Ureter (tissue), 1 donor: Measurements from ENCODE around the gene CCDC137. TPM values are rescaled to one million over a fixed set of nuclear protein-coding genes. Genes with fewer than 3 reads are reported as not detected.

Experiments
- DNase-seq: peaks from one replicate; pipeline ENCODE4 v3.0.0-alpha.2; 2020; ENCODE audit warnings: low spot score
- total RNA-seq: library from RNA; stranded (reverse); gene quantifications from one replicate; pipeline ENCODE4 v1.2.4, GENCODE V29; 2023
- donor health status: DM: yes; HTN: yes; CAD: no.

Gene CCDC137
- total RNA-seq, 1 donor from 2014 or later = 19.2 TPM

DNA sequence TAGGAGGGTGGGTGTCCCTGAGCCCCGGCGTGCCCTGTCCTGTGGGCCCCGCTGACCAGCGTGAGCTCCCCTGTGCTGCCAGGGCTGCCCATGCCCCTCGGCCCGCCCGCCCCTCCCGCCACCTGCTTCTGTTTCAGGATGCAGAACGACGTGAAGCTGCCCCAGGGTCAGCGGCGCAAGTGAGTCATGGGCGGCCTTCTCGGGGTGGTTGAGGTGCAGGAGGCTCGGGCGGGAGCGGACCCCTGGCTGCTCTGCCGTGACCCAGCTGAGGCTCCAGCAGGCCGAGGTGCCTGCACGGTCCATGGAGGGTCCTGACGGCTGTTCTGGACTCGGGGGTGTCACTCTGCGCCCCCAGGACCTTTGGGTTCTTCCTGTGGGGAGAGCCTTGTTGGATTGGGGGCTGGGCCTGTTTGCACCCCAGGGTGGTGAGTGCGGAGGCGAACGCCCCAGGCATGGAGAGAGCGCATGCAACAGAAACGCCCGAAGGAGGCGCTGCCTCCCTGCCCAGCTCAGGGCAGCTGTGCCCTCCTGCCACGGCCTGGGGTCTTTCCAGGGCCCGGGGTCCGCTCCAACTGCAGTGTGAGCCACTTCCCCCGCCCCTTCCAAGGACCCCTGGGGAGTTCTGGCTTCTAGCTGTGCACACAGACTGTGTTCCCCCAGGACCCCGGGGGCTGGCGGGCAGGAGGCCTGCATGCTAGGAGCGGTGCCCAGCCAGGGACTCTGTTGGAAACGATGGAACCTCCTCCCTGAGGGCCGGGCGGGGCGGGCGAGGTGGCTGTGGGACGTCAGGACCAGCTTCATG lies 49.5 kb downstream of the CCDC137 start:
- no peak for DNase-seq

DNA sequence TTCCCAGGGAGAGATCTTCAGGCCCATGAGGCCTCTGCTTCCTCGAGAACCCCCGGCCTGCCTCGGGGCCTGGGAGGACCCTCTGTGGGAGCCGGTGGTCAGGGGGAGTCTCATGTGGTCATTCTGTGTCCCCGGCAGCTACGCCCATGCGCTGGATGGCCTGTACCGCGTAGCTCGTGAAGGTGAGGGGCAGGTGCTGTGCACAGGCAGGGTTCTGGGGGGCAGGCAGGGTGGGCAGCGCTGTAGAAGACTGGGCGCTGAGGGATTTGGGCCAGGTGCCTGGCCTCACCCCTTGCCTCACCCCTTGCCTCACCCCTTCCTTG lies 50.1 kb downstream of the CCDC137 start:
- no peak for DNase-seq

DNA sequence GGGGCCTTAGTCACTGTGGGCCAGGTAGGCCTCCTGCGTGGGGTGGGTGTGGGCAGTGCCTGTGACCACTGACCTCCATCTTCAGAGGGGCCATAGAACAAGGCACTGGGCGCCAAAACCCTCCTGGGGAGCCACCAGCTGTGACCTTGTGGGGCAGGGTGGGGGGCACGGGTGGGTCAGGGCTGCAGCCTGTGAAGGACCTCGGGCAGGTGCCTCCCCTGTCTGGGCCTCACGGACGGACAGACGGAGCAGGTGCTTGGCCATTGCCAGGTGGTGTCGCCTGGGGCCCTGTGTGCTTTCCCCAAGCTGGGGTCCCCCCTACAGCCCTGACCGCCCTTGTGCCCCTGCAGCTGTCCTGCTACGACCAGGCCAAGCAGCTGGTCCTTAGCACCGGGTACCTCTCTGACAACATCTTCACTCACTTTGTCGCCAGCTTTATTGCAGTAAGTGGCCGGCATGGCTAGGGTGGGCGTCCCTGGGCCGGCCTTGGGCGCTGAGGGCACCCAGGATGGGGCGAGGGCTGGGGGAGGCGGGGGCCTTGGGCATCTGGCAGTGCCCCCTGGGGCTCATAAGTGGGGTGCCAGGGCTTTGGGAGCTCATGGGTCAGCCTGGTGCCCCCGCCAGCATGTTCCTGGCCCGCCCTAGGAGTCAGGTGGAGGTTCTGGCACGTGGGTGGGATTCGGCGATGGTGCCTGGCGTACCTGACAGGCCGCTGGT lies 50.7 kb downstream of the CCDC137 start:
- DNase-seq = no peak

DNA sequence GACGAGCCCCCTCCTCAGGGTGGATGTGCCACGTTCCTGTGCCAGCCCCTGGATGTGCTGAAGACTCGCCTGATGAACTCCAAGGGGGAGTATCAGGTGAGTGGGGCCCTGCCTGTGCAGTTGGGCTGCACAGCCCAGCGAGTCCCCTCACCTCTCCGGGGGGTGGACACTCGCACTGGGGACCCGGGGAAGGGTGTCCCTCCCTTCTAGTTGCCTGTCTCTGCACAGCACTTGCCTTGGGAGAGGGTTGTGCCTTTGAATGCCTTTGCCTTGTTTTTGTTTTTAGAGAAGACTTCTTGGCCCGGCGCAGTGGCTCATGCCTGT lies 51.2 kb downstream of the CCDC137 start:
- DNase-seq = no peak

DNA sequence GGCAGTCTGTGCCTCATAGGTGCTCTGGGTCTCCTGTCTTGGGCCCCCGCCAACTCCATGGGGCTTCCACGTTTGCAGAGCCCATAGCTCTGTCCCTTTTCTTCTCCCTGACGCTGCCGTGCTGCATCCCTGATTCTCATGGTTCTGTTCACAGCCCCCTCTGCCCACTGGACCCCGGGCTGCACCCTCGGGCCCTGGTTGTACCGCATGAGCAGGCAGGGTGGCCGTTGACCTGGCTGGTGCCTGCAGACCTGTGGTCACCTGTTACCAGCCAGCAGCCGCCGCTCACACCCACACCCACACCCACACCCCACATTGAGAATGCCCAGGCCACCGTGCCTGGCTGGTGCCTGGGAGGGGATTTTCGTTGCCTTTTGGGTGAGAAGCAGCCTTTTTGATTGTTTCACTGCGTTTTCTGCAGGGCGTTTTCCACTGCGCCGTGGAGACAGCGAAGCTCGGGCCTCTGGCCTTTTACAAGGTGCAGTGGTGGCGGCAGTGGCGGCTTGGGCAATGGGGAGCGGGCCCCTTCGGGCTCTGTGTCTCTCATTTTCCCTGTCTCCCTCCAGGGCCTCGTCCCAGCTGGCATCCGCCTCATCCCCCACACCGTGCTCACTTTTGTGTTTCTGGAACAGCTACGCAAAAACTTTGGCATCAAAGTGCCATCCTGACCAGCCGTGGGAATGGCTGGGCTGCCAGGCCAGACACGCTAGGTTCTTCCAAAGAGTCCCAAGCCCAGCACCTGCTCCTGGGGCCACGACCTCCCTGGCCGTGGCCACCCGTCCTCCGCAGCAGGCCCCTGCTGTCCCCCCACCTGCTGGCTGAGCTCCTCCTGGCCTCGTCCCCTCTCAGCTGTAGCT lies 53.1 kb downstream of the CCDC137 start:
- DNase-seq = no peak

DNA sequence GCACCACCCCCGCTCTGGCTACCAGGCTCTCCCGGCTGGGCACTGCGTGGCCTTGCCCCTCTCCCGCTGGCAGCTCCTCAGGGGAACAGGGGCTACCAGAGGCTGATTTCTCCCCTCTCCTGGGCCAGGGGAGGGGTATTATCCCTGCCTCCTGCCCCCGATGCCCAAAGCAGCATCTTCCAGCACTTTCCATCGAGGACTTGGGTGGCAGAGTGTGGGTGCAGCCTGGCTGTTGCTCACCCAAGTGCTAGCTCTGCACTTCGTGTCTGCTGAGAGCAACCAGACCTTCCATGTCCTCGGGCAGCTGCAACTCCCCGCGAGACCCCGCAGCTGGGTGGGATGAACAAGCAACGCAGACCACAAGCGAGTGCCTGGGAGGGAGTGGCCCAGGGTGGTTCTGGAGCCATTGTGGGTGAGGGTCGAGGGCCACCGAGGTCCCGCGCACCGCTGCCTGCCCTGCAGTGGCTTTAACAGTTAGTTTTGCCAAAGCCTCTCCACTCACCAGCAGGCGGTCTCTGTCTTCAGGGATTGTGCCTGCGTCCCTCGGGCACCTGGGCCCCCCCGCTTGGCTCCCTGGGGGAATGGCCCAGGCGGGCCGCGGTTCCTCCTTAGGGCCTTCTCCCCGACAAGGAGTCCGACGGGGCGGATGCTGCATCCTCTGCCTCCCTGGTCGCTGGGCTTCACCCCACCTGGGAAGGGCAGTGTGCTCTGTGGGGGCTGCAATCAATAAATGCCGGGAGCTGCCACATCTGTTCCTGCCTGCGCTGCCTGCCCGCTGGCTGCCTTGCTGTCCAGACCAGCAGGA lies 53.9 kb downstream of the CCDC137 start:
- DNase-seq = no peak

DNA sequence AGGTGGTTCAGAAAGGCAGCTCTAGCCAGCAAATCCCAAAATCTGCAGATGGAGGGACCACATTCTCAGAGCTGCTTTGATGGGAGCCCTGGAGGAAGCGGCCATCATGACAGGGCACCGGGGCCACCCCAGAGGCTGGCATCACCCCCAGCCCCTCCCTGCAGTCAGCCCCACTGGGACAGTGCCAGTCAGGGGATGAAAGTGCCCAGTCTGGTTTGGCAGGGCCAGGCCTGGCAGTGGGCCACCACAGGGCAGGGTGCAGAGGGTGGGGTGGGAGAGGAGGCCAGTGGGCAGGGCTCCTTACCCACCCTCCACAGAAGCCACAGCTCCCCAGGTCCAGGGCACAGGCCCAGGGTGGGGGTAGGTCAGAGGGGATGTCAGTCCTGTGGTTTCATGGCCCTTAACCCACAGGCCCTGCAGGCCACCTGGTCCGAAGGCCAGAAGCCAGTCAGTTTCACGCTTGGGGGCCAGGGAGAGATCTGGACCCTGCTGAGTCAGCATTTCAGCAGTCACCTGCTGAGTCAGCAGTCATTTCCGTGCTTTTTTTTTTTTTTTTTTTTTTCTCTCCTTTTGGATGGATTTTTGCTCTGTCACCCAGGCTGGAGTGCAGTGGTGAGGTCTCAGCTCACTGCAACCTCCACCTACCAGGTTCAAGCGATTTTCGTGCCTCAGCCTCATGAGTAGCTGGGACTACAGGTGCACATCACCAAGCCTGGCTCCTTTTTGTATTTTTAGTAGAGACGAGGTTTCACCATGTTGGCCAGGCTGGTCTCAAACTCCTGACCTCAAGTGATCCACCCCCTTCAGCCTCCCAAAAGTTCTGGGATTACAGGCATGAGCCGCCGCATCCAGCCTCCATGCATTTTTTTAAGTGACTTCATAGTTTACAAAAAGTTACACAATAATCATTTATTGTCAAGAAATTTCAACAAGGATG lies 55.9 kb downstream of the CCDC137 start:
- DNase-seq = peak; percentile 89

Other genes starting within 250 kb of the CCDC137 start
- 3,857 TPM for gene ACTG1, start 153.9 kb upstream of the CCDC137 start, total RNA-seq
- 4.2 TPM for gene FSCN2, start 138.4 kb upstream of the CCDC137 start, total RNA-seq
- 37.1 TPM for gene FAAP100, start 114.4 kb upstream of the CCDC137 start, total RNA-seq
- 106 TPM for gene NPLOC4, start 29.6 kb upstream of the CCDC137 start, total RNA-seq
- 2.5 TPM for gene TSPAN10, start 29.5 kb upstream of the CCDC137 start, total RNA-seq
- gene PDE6G, start 10.2 kb upstream of the CCDC137 start, total RNA-seq = not detected
- gene OXLD1, start 132 bp upstream of the CCDC137 start, total RNA-seq = 31.4 TPM
- gene ARL16, start 17.1 kb downstream of the CCDC137 start, total RNA-seq = 35.5 TPM
- 101 TPM for gene HGS, start 17.3 kb downstream of the CCDC137 start, total RNA-seq
- gene MRPL12, start 36.6 kb downstream of the CCDC137 start, total RNA-seq = 59.8 TPM
- gene SLC25A10, start 45.5 kb downstream of the CCDC137 start, total RNA-seq = 33.1 TPM
- not detected for gene GCGR, start 137.4 kb downstream of the CCDC137 start, total RNA-seq
- gene MCRIP1, start 166.6 kb downstream of the CCDC137 start, total RNA-seq = 73.6 TPM
- gene PPP1R27, start 168.3 kb downstream of the CCDC137 start, total RNA-seq = not detected
- gene P4HB, start 193.8 kb downstream of the CCDC137 start, total RNA-seq = 665 TPM
- 498 TPM for gene ARHGDIA, start 204.6 kb downstream of the CCDC137 start, total RNA-seq
- 64.2 TPM for gene ALYREF, start 224.8 kb downstream of the CCDC137 start, total RNA-seq
- gene ANAPC11, start 225.0 kb downstream of the CCDC137 start, total RNA-seq = 70.3 TPM
- gene NPB, start 235.5 kb downstream of the CCDC137 start, total RNA-seq = 0.29 TPM
- 58.9 TPM for gene PCYT2, start 244.7 kb downstream of the CCDC137 start, total RNA-seq